NCI-H2196 (cell line): ENCODE measurements around the gene OR5AC2.

Experiments used
- DNase-seq: peaks from one replicate; lab custom pipeline; 2025; ENCODE audit not compliant: unreplicated experiment; lab: John Stamatoyannopoulos, UW

Gene OR5AC2, protein sequence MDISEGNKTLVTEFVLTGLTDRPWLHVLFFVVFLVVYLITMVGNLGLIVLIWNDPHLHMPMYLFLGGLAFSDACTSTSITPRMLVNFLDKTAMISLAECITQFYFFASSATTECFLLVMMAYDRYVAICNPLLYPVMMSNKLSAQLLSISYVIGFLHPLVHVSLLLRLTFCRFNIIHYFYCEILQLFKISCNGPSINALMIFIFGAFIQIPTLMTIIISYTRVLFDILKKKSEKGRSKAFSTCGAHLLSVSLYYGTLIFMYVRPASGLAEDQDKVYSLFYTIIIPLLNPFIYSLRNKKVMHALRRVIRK

GRCh38 chr3:98086873-98087272 lies at the start of gene OR5AC2:
OR5AC2 (plus strand) TSS chr3:98087173; CDS start chr3:98087173, 0 bp downstream.
- no peak for DNase-seq

DNA sequence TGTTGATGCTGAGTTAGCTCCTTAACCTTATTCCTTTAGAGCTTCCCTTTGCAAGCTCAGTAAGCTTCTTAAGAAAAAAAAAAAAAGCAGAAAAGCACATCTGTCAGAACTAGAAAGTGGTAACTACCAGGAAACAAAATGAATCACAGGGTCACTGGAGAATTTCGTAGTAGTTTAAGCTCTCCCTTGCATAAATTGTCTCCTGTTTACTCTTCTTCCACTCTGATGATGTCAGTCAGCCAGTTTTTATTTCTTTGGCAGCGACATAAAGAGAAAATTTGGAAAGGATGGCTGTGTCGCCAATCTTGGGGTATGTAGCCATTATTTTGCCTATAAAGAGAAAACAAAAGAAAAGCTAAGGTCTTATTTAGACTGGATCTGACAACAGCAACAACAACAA lies 48.7 kb upstream of the OR5AC2 start:
- no peak for DNase-seq

DNA sequence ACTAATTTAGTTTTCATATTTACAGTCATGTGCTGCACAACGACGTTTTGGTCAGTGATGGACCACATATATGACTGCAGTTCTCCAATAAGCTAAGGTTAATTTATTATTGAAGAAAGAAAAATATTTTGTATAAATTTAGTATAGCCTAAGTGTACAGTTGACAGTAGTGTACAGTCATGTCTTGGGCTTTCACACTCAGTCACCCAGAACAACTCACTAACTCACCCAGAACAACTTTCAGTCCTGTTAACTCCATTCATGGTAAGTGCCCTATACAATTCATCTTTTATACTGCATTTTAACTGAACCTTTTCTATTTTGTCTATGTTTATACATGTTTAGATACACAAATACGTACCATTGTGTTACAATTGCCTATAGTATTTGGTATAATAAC lies 48.1 kb upstream of the OR5AC2 start:
- no peak for DNase-seq

DNA sequence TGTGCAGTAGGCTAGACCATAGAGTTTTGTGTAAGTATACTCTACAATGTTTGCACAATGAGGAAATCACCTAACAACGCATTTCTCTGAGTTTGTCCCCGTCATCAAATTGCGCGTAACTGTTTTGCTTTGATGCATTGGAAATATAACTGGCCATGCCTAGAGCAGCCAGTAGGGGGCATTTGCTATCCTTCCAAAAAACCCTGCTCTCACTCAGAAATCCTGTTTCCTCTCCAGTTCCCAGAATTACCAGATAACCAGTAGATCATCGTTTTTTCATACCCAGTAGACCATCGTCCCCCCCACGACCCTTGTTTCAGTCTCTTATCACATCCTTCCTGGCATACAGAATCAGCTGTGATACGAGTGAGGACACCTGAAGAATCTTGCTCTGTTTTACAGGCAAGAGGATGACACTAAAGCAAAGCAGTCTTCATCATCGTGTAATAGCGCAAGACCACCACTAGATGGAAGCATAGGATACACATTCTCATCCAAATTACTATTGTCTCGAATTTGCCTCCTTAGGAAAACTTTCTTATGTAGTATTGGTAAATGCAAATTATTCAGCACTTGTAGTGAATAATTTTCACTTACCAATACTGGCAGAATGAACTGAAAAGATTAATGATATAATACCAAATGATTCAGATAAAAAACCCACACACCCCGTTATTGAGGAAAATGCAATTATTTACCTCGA lies 47.5 kb upstream of the OR5AC2 start:
- peak; percentile 80 for DNase-seq

GRCh38 chr3:98041350-98041749 lies 45.6 kb upstream of the OR5AC2 start:
- no peak for DNase-seq

GRCh38 chr3:98048586-98048985 lies 38.4 kb upstream of the OR5AC2 start:
- DNase-seq: no peak

GRCh38 chr3:98049271-98049670 lies 37.7 kb upstream of the OR5AC2 start:
- no peak for DNase-seq

- DNase-seq: no peak
Measured at GRCh38 chr3:98056035-98056434, 30.9 kb upstream of the OR5AC2 start.

DNA sequence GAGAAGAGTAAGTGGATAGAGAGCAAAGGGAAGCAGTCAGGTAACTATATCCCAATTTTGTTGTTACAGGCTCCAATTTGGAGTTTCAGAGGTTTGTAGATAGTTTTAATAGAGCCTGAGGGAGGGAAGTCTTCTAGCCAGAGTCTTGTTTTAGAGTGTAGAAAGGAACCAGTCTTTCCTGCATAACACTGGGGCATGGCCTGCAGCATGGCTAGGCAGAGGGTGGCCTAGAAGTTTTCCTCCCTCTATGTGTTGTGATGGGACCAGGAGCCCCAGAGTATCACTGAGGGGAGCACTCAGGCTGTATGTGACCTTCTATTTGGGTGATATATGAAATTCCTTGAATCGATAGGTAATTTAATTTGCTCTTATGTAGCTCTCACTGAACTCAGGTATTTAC lies 29.3 kb upstream of the OR5AC2 start:
- DNase-seq: no peak

DNA sequence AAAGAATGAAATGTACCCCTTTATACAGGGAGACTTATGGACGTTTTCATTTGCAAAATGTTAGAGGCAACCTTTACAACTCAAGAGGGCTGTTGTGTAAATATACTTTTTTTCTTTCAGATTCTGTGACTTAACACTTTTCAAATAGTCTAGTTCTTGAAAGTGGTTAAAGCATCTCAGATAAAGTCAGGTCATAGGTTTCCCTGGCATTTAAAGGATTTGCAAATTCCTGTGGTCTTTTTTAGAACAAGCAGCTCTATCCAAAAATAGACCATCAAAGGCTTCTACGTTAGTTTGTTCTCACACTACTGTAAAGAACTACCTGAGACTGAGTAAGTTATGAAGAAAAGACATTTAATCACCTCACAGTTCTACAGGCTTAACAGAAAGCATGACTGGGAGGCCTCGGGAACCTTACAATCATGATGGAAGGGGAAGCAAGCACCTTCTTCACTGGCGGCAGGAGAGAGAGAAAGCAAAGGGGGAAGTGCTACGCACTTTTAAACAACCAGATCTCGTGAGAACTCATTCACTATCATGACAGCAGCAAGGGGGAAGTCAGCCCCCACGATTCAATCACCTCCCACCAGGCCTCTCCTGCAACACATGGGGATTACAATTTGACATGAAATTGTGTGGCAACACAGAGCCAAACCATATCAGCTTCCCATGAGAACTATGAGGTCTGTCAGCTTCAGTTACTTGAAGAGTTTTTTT lies 28.6 kb upstream of the OR5AC2 start:
- DNase-seq: no peak

DNA sequence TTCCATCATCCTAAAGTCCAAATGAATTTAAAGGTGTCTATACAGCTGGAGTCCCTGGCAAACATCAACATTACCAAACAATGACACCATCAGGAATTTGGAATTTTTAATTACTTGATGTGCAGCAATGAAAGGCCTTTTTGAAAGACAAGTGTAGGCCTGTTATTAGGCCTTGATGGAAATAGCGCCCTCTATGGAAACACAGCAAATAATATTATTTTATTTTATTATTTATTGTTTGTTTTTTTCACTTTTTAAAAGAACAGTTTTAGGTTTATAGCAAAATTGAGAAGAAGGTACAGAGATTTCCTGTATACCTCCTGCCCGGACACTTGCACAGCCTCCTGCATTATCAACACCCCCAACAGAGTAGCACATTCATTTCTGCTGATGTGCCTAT lies 18.1 kb upstream of the OR5AC2 start:
- DNase-seq: no peak

GRCh38 chr3:98070840-98071239 lies 16.1 kb upstream of the OR5AC2 start:
- no peak for DNase-seq

GRCh38 chr3:98073486-98073885 lies 13.5 kb upstream of the OR5AC2 start:
- no peak for DNase-seq

DNA sequence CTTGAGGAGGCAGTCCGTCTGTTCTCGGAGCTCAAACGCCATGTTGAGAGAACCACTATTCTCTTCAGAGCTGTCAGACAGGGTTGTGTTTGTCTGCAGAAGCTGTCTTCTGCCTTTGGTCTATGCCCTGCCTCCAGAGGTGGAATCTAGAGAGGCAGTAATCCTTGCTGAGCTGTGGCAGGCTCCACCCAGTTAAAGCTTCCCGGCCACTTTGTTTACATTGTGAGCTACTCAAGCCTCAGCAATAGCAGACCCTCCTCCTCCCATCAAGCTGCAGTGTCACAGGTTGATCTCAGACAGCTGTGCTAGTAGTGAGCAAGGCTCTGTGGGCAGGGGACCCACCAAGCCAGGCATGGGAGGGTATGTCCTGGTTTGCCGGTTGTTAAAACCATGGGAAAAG lies 8.9 kb downstream of the OR5AC2 start:
- DNase-seq: no peak

GRCh38 chr3:98099848-98100247 lies 12.9 kb downstream of the OR5AC2 start:
- DNase-seq: no peak

- no peak for DNase-seq
Measured at GRCh38 chr3:98108162-98108561, 21.2 kb downstream of the OR5AC2 start.

DNA sequence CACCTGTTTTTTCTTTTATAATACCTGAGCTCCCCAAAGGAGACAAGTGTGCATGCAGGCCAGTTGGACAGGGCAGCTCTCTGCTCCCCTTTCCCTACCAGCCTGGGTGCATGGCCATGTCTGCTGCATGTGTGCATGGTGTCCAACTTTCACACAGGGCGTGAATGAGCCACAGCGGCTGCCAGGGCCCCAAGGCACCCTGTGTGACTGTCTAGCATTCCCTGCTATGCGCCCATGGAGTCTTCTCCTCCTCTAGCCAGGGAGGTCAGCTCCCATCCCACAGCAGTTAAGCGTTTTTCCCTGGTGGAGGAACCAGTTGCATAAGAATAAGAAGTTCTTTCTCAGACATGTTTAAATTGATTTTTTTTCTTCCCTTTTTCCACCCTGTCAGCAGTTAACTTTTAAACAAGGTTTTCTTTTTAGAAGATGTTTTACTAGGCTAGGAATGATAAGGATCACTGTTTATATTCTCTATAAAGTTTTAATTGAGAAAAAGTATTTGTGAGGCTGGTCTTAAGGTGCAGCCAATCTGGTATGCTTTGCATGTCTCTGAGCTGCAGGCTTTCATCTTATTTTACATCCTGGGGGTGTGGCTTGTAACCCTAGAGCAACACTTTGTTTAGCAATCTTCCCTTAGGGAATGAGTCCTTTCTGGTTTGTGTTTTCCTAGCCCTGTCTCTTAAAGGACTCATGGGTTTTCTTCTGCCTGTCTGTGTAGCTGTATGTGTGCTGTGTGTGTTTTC lies 23.0 kb downstream of the OR5AC2 start:
- no peak for DNase-seq

- no peak for DNase-seq
Measured at GRCh38 chr3:98110550-98110908, 23.6 kb downstream of the OR5AC2 start.

GRCh38 chr3:98114264-98114663 lies 27.3 kb downstream of the OR5AC2 start:
- DNase-seq: no peak

GRCh38 chr3:98115717-98116116 lies 28.7 kb downstream of the OR5AC2 start:
- DNase-seq: no peak

DNA sequence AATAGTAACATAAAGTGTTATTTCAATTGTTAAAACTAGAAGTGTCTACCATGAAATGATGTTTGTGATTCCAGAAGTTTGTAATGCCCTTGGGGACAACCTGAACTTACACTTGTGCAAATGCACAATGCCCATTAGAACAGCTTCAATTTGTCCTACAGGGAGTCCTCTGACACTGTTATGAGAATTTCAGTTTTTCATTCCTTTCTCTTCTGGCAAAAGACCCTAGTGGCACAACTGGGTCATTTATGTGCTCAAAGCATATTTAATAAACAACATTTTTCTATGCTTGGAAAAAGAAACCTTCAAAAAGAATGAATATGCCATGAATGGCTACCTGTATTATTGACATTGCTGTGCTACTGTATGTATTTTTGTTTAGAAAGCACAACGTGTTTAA lies 43.4 kb downstream of the OR5AC2 start, which contains the start of gene OR5H1:
Gene OR5H1, plus strand, starts transcription at position 301 of the 400 bp plus-strand sequence. CDS start 1,977 bp downstream, outside the sequence.
- no peak for DNase-seq
